Keratinocyte (primary cell): ENCODE data around the gene VEGFB. TPM values are rescaled to one million over a fixed set of nuclear protein-coding genes. Genes with fewer than 3 reads are reported as not detected.

ENCODE experiments used
- DNase-seq: peaks from one replicate; pipeline ENCODE4 v3.0.0-alpha.2; 2011; ENCODE audit warnings: low read depth, missing footprints, low spot score
- FAIRE-seq: peaks from 2 replicates; lab custom pipeline; 2011; peaks lifted over from hg19 to GRCh38; lab: Jason Lieb, UNC
- H2AFZ ChIP-seq: 2 replicates; pipeline ENCODE4 v1.6.0; 2012; ENCODE audit warnings: low read length, control low read depth, inconsistent platforms; ENCODE audit not compliant: control insufficient read depth
- H3K27ac ChIP-seq: 2 replicates; pipeline ENCODE4 v1.5.1; 2011; ENCODE audit warnings: low read length; ENCODE audit not compliant: control insufficient read depth, insufficient read depth
- H3K27me3 ChIP-seq: 3 replicates; pipeline ENCODE4 v1.6.0; 2011; ENCODE audit warnings: low read length; ENCODE audit not compliant: control insufficient read depth, insufficient read depth; ENCODE audit errors: extremely low read depth
- H3K36me3 ChIP-seq, 2 experiments: 2 replicates in 1 of 2; 3 replicates in 1 of 2; pipeline ENCODE4 v1.5.1; 2011; ENCODE audit warnings: low read length in 2 of 2, mild to moderate bottlenecking in 1 of 2; ENCODE audit not compliant: control insufficient read depth in 2 of 2, insufficient read depth in 2 of 2; ENCODE audit errors: extremely low read depth in 1 of 2
- H3K4me1 ChIP-seq: 3 replicates; pipeline ENCODE4 v1.5.1; 2011; ENCODE audit warnings: low read length; ENCODE audit not compliant: control insufficient read depth, insufficient read depth; ENCODE audit errors: extremely low read depth
- H3K4me2 ChIP-seq: 3 replicates; pipeline ENCODE4 v1.6.0; 2011; ENCODE audit warnings: low read depth, low read length; ENCODE audit not compliant: control insufficient read depth, insufficient read depth; ENCODE audit errors: extremely low read depth
- H3K4me3 ChIP-seq, 3 experiments: fragments of 200-600 bp in 1 of 3; sonication (generic) in 1 of 3; 2 replicates in 2 of 3; 3 replicates in 1 of 3; pipeline ENCODE4 v1.5.1; 2011 to 2016; ENCODE audit warnings: low read length in 3 of 3, mild to moderate bottlenecking in 3 of 3, control low read depth in 2 of 3, inconsistent platforms in 1 of 3, low read depth in 1 of 3, mixed read lengths in 1 of 3, mixed run types in 1 of 3, moderate library complexity in 1 of 3; ENCODE audit not compliant: control insufficient read depth in 2 of 3, insufficient read depth in 2 of 3; ENCODE audit errors: extremely low read depth in 1 of 3
- H3K79me2 ChIP-seq: 2 replicates; pipeline ENCODE4 v1.6.0; 2012; ENCODE audit warnings: low read length; ENCODE audit not compliant: control insufficient read depth, insufficient read depth
- H3K9ac ChIP-seq: 3 replicates; pipeline ENCODE4 v1.6.0; 2011; ENCODE audit warnings: low read length; ENCODE audit not compliant: control insufficient read depth, insufficient read depth; ENCODE audit errors: extremely low read depth
- H3K9me1 ChIP-seq: 3 replicates; pipeline ENCODE4 v1.6.0; 2011; ENCODE audit warnings: low read length; ENCODE audit not compliant: control insufficient read depth, insufficient read depth; ENCODE audit errors: extremely low read depth
- H3K9me3 ChIP-seq: 2 replicates; pipeline ENCODE4 v1.5.1; 2012; ENCODE audit warnings: low read depth, low read length; ENCODE audit not compliant: control insufficient read depth
- H4K20me1 ChIP-seq: 3 replicates; pipeline ENCODE4 v1.6.0; 2011; ENCODE audit warnings: low read length; ENCODE audit not compliant: control insufficient read depth, insufficient read depth; ENCODE audit errors: extremely low read depth
- EZH2 ChIP-seq: IDR thresholded peaks from one replicate; pipeline ENCODE4 v1.6.1; 2012; ENCODE audit warnings: inconsistent platforms, mild to moderate bottlenecking, low read length, moderate library complexity
- dilution Hi-C: fragments of 300-500 bp; cut with MboI; formaldehyde crosslinking; loops from one replicate; pipeline ENCODE4 v1.7.0; 2020; ENCODE audit warnings: low sequenced_read_pairs; ENCODE audit not compliant: extremely low pct_ligation_motif_present
- polyA plus RNA-seq, 5 experiments: library from polyadenylated mRNA; depleted of rRNA in 3 of 5; stranded (reverse) in 3 of 5; stranded (forward) in 1 of 5; unstranded in 1 of 5; fragments of >200 nt; gene quantifications; 1 replicate in 1 of 5; 2 replicates in 3 of 5; 3 replicates in 1 of 5; pipeline versions ENCODE4 v1.2.1 to v1.2.3, GENCODE V29; 2011 to 2012; ENCODE audit warnings: missing spikeins in 2 of 5, low read depth in 1 of 5, low replicate concordance in 1 of 5
- TF ChIP-seq, protein P1 (sequence below), 3 experiments: IDR thresholded peaks in 1 of 3; conservative IDR thresholded peaks in 1 of 3; optimal IDR thresholded peaks in 1 of 3; 2 replicates in 2 of 3; 3 replicates in 1 of 3; pipeline versions ENCODE3 to v1.5.1; 2011; ENCODE audit warnings: low read length in 3 of 3, mild to moderate bottlenecking in 3 of 3, moderate library complexity in 2 of 3, control low read depth in 1 of 3, inconsistent platforms in 1 of 3; ENCODE audit not compliant: insufficient read depth in 2 of 3; ENCODE audit errors: extremely low read depth in 1 of 3

Gene VEGFB
- polyA plus RNA-seq, 1 donor (not counting 4 experiments of a cell fraction or from before 2014, with no cell fraction given), result 10.0 TPM

DNA sequence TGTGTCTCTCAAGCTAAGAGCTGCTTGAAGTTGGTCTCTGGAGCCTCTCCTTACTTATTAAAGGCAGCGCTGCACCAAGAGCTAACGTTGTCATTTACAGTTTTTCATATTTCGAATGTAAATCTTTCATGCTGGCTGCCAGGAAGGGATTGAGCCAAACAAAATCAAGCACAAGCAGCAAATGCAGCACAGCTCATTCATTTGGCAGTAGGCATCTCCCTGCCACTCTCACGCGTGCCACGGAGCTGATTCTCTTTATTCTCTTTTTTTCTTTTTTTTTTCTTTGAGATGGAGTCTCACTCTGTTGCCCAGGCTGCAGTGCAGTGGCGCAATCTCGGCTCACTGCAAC is 1.4 kb upstream of the VEGFB start:
- Histone ChIP-seq H2AFZ (no peak overlapping the region), H3K4me1 (peaks cover 53% of the 10 kb centered on the region), H3K4me2 (peak overlapping the region; percentile 37), H3K79me2 (no peaks in the 10 kb centered on the region), H3K9ac (no peak overlapping the region), H3K36me3 (peaks cover 3 to 14% of the 10 kb centered on the region in 2 experiments), H3K9me1 (peaks cover 2% of the 10 kb centered on the region), H3K4me3 (no peak overlapping the region), H3K27ac (no peak overlapping the region), H3K27me3 (no peaks in the 10 kb centered on the region), H4K20me1 (no peaks in the 10 kb centered on the region), H3K9me3 (no peaks in the 10 kb centered on the region)
- DNase-seq (no peak), FAIRE-seq (no peak)
- TF ChIP-seq, protein P1, sequence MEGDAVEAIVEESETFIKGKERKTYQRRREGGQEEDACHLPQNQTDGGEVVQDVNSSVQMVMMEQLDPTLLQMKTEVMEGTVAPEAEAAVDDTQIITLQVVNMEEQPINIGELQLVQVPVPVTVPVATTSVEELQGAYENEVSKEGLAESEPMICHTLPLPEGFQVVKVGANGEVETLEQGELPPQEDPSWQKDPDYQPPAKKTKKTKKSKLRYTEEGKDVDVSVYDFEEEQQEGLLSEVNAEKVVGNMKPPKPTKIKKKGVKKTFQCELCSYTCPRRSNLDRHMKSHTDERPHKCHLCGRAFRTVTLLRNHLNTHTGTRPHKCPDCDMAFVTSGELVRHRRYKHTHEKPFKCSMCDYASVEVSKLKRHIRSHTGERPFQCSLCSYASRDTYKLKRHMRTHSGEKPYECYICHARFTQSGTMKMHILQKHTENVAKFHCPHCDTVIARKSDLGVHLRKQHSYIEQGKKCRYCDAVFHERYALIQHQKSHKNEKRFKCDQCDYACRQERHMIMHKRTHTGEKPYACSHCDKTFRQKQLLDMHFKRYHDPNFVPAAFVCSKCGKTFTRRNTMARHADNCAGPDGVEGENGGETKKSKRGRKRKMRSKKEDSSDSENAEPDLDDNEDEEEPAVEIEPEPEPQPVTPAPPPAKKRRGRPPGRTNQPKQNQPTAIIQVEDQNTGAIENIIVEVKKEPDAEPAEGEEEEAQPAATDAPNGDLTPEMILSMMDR (optimal IDR thresholded peaks at IDR 0.05 in 1 of 3, IDR thresholded peaks at IDR 0.05 in 1 of 3, conservative IDR thresholded peaks at IDR 0.05 in 1 of 3; ENCODE audit: extremely low read depth in 1 of 3, insufficient read depth in 2 of 3, low read length in 3 of 3), result no peak
- TF ChIP-seq EZH2, result no peak
- dilution Hi-C loops, result no loop called here

GRCh38 chr11:64234647-64235379 is 429 bp downstream of the VEGFB start:
- H3K79me2 ChIP-seq, result no peaks in the 10 kb centered on the region
- no peaks in the 10 kb centered on the region for H4K20me1 ChIP-seq
- peaks cover 8 to 23% of the 10 kb centered on the region in 2 experiments for H3K36me3 ChIP-seq
- H3K27ac ChIP-seq, result no peak overlapping the region
- dilution Hi-C loops, result no loop called here
- TF ChIP-seq EZH2, result no peak
- TF ChIP-seq, protein P1 (optimal IDR thresholded peaks at IDR 0.05 in 1 of 3, IDR thresholded peaks at IDR 0.05 in 1 of 3, conservative IDR thresholded peaks at IDR 0.05 in 1 of 3; ENCODE audit: extremely low read depth in 1 of 3, insufficient read depth in 2 of 3, low read length in 3 of 3), result no peak
- H3K9ac ChIP-seq, result peak overlapping the region; percentile 33
- DNase-seq (no peak), FAIRE-seq (no peak)
- H3K4me3 ChIP-seq, result peak overlapping the region; percentile 49 to 63 (median 57)
- H3K4me2 ChIP-seq, result peak overlapping the region; percentile 82
- no peaks in the 10 kb centered on the region for H3K27me3 ChIP-seq
- H2AFZ ChIP-seq, result no peak overlapping the region
- no peaks in the 10 kb centered on the region for H3K9me3 ChIP-seq
- H3K9me1 ChIP-seq, result peaks cover 2% of the 10 kb centered on the region
- peaks cover 52% of the 10 kb centered on the region for H3K4me1 ChIP-seq
